Measurements from ENCODE around the gene CLEC6A. TPM values are rescaled to one million over a fixed set of nuclear protein-coding genes. Genes with fewer than 3 reads are reported as not detected.
"Not testable (repeated sequence)": the region's sequence is repeated elsewhere in the genome, so short reads cannot be mapped to it uniquely, and the experiment has no call there.

CLEC6A gene
- not detected for polyA plus RNA-seq (2013, experiment 1 of 2; ENCODE audit: insufficient read length)
- not detected for polyA plus RNA-seq (2013, experiment 2 of 2; ENCODE audit: insufficient read length)

DNA sequence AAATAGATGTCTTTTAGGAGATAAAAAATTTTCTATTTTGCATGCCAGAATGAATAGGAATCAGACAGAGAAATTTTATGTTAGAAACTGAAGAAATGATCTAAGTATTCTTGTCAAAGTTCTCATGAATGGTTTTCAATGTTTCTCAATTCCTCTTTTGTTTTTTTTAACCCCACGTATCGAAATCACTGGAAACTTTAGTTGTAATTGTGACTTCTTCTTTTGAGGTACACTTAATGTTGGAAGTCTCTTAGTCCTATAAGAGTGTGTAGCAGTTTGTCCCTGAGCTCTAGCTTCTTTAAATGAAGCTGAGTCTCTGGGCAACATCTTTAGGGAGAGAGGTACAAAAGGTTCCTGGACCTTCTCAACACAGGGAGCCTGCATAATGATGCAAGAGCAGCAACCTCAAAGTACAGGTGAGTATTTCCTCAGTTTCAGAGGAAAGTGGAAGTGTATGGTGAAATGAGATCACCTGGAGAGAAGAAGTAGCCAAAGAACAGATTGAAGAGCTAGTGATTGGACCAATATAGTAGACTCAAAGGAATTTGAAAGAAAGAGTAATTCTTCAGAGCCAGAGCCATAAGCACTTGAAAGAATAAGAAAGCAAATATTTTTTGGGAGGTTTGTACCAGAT is at the start of gene CLEC6A:
TSS of gene CLEC6A (plus strand) at position 236 of the 634 bp plus-strand sequence. CDS start at position 386, 150 bp downstream.
- DNase-seq, result no peak

DNA sequence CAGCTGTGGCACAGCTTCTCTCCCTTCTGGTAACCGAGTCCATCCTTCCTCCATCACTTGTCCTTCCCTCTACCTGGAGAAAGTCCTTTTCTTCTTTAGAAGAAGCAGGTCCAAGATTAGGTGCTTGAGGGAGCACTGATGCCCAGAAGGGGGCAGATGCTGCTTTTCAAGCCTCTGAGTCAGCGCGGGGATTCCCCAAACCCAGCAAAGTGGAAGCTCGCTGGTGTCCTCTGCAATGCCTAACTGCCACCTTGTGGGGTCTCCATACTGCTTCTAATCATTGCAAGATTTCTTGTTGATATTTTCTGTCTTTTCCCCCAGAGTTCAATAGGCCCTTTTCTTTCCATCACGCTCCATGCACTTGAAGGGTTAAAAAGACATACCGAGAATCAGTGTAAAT is 36.2 kb upstream of the CLEC6A start:
- DNase-seq, result not testable (repeated sequence)

DNA sequence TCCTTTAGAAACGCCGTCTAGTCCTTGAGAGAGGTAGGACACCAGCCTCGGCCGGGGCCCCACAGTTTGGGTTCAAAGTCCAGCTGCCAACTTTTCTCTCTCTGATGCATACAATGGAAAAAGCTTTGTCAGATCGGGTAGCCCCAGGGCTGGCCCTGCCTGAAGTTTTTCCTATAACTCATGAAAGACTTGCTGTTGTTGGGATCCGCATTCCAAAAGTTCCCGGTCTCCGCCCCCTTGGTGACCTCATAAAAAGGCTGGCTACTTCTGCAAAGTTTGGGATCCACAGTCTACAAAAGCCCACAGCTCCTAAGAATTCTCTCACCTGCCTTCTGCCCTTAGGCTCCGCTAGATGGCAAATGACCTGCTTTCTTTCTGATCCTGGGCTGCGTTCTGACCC is 35.3 kb upstream of the CLEC6A start:
- DNase-seq, result no peak

DNA sequence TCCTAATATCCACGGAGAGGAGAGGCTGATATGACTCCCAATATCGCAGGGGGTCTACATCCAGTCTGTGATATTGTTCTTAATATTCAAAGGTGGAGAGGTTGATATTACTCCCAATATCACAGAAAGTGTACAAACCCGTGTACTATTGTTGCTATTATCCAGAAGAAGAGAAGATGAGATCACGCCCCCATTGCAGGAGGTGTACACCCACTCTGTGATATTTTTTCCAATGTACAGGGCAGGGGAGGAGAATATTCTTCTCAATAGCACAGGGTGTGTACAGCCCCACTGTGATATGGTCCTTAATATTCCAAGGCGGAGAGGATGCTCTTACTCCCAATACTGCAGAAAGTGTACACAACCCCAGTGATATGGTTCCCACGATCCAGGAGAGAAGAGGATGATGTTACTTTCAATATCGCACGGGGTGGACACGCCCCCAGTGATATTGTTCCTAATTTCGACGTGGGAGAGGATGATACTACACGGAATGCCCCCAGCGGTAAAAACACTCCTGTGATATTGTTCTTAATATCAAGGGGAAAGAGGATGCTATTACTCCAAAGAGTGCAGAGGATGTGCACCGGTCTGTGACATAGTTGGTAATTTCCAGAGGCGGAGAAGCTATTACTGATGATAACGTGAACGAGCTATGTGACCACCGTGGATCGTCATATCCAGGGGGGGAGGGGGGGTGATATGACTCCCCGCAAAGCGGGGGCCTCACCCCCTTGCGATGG is 11.1 kb upstream of the CLEC6A start:
- not testable (repeated sequence) for DNase-seq

DNA sequence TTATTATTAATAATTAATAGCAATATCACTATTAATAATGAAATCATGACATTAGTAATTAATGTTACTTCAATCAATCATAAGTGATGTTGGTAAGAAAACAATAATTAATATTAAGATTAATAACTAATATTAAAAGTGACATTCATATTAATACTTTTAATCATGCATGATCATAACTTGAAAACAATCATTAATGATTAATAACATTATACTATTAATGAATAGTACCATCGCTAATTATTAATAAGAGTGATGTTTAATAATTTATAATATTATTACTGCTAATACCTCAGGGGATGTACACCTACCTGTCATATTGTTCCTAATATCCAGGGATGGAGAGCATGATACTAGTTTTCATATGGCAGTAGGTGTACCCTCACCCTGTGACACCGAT is 10.0 kb upstream of the CLEC6A start:
- no peak for DNase-seq

GRCh38 chr12:8446642-8447547 is 8.9 kb upstream of the CLEC6A start:
- DNase-seq, result no peak

GRCh38 chr12:8449355-8449859 is 6.4 kb upstream of the CLEC6A start:
- no peak for DNase-seq

DNA sequence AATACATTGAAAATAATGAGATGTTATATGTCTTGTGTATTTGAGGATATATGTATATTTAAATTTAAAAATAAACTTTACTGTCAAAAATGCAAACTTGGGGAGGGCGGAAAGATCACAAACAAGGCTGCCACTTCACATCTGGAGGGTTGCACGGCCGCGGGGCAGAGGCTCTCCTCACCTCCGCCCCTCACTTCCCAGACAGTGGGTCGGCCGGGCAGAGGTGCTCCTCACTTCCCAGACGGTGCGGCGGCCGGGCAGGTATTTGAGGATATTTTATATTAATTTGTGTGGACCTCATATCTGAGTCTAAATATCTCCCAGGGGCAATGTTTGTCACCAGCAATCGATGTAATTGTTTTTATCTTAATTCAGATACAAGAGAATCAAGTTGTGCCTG is 3.7 kb upstream of the CLEC6A start:
- DNase-seq, result no peak

- DNase-seq, result no peak
Observed at GRCh38 chr12:8453021-8453513, 2.7 kb upstream of the CLEC6A start.

DNA sequence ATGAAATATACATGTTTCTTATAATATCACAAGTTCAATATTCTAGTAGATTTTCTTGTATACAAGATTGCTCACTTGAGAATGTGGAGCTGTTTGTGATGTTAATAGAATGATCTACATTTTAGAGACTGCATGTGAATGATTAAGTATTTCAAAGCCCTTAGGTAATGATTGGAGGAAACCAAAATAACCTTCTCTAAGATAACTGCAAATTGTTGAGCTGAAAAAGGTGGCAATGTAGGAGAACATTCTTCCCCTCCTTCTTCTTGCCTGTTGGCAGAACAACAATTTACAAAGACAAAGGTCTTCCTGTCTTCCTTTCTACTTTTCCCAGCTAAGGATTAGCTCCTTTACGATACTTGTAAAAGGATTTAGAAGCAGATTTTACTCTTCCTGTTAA is 2.0 kb upstream of the CLEC6A start:
- no peak for DNase-seq

DNA sequence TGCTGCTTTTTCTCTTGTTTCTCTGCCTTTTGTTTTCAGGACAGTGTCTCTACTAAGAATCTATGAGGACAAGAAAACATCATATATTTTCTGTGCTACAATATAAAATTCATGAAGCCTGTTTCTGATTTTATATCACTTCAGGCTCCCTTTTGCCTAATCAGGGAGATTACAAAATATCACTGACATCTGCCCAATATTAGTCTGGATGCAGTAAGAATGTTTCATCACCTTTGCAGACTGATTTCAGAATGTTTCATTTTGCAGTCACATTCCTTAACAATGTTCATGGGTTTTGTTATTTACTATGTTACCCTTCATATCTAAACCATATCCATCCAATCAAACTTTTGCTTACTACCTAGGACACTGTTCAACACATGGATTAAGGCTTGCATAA is 491 bp upstream of the CLEC6A start:
- DNase-seq, result no peak

DNA sequence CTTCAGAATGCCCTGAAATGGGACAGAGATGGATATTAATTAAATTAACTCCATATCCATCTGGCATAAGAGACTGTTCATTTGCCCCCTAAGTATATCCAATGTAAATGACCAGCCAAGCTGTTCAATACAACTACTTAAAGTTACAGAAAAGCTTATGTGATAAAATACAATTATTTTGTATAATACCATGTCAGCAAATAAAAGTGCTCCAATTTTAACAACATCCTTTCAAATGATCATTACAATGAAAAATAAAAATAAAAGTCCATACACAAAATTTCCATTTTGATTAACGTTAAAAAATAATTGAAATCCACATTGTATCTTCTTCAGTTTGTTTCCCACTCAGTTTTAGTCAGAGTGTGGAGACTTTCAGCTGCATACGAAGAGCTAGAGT is 5.7 kb downstream of the CLEC6A start:
- no peak for DNase-seq

DNA sequence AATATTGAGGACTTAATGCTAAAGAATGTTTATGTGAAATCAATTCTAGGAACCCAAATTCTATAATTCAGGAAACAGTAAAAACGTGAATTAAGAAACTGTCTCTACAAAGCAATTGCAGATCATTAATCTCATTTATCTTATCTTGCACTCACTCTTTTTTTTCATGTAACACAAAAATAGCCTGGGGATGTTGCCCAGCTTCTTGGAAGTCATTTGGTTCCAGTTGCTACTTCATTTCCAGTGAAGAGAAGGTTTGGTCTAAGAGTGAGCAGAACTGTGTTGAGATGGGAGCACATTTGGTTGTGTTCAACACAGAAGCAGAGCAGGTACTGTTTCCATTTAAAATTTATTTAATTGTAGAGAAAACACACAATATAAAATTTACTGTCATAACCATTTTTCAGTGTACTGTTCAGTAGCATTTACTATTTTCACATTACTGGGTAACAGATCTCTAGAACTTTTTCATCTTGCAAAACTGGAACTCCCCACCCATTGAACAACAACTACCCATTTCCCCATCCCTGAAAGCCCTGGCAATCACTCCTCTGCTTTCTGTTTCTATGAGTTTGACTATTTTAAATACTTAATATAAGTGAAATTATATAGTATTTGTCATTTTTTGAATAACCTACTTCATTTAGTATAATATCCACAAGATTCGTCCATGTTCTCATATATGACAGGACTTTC is 9.7 kb downstream of the CLEC6A start:
- no peak for DNase-seq

DNA sequence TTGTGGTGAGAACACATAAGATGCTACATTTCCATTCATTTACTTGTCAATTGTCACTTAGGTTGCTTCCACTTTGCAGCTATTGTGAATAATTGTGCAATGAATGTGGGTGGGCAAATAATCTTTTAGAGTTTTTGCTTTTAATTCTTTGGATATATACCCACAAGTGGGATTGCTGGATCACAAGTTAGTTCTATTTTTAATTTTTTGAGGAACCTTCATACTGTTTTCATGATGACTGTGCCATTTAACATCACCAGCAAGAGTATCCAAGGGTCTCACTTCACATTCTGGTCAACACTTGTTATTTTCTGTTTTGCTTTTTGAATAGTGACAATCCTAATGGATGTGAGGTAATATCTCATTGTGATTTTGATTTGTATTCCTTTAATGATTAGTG is 10.5 kb downstream of the CLEC6A start:
- no peak for DNase-seq

DNA sequence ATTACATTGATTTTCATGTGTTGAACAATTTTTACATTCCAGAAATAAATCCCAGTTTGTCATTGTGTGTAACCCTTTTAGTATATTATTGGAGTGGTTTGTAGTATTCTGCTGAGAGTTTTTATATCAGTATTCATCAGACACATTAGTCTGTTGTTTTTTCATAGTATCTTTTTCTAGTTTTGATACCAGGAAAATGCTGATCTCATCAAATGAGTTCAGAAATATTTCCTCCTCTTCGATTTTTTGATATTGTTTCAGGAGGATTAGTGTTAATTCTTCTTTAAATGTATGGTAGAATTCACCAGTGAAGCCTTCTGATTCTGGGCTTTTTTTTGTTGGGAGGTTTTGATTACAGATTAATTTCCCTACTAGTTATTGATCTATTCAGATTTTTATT is 15.3 kb downstream of the CLEC6A start:
- no peak for DNase-seq

DNA sequence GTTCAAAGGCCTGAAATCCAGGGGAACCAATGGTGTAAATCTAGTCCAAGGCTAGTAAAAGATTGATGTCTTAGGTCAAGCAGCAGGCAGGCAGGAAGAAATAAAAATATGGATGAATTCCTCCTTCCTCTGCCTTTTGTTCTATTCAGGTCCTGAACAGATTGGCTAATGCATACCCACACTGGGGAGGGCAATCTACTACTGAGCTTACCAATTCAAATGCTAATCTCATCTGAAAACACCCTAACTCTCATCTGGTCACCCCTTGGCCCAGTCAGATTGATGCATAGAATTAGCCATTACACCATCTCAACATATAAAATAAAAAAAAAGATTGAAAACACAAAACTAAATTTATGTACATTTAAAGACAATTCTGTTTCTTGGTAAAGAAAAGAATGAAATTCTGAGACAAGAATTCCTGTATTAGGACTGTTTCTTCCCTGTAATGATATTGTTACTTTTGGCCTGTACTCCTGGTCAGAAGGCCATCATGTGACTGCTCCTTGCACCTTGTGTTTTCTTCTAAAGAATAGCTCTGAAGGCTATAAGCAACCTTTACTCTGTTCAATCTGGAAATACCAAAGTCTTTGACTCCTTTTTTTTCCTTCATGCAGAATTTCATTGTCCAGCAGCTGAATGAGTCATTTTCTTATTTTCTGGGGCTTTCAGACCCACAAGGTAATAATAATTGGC is 19.9 kb downstream of the CLEC6A start:
- no peak for DNase-seq

DNA sequence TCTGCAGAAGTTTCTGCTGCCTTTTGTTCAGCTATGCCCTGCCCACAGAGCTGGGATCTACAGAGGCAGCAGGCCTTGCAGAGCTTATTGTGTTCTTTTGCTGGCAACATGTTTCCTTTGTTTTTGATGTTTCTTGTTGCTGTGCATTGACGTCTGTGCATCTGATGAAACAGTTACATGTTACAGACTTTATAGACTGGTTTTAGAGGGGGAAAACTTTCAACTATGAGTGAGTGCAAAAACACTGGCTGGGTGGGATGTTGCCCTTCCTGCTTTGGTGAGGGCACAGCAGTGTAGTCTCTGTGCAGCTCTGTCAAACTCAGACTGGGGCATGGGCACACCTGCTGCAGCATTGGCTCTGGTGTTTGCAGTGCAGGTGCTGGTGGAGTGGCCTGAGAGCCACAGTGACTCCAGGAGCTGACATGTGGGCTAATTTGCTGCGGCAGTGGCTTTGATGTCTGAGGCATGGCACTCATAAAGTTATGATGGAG is 26.9 kb downstream of the CLEC6A start:
- DNase-seq, result no peak

GRCh38 chr12:8483079-8483478 is 27.3 kb downstream of the CLEC6A start:
- DNase-seq, result no peak

GRCh38 chr12:8491646-8492530 is 36.1 kb downstream of the CLEC6A start:
- no peak for DNase-seq

DNA sequence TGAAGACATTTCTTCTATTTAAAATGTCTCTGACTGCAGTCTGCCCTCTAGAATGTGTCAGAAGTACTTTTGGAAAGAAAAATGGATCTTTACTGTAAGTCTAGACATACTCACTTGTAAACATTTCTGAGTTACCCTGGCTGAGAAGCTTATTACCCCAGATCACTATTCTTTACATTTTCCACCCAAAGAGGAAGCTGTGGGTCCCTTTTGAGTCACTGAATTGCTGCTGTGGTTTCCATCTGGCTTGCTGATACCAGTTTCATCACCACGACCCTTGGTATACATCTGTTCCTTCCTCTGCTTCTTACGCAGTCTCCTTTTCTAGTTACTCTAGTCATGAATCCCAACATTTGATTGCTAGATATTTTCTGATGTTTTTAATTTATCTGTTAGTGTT is 37.3 kb downstream of the CLEC6A start:
- no peak for DNase-seq

Data from fibroblast of skin of back (primary cell).